GM19035 (cell line): Measurements from ENCODE around the gene TRDN.

Source experiments
- ATAC-seq: cut with Tn5 transposase; IDR thresholded peaks from one replicate; pipeline ENCODE4 v1.9.1; 2021; ENCODE audit not compliant: unreplicated experiment

Gene TRDN

GRCh38 chr6:123418071-123418470 lies 218.7 kb downstream of the TRDN start:
- ATAC-seq: no peak

DNA sequence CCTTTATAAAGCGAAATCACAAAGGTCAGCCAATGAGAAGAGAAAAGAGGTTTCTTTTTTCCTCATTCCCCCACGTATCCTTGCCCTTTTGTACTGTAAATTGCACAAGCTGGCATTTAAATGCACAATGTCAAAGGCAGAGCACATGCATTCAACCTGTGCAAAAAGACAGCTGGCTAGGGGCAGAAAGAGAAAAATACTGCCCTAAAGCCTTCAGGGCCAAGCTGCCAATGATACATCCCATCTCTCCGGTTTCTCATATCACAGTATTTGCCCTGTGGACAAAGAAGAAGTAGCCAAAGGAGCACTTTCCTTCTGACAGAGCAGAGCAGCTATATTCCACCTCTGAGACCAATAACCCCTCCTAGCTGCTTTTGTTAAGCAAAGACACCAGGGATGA lies 219.2 kb downstream of the TRDN start:
- ATAC-seq: no peak

DNA sequence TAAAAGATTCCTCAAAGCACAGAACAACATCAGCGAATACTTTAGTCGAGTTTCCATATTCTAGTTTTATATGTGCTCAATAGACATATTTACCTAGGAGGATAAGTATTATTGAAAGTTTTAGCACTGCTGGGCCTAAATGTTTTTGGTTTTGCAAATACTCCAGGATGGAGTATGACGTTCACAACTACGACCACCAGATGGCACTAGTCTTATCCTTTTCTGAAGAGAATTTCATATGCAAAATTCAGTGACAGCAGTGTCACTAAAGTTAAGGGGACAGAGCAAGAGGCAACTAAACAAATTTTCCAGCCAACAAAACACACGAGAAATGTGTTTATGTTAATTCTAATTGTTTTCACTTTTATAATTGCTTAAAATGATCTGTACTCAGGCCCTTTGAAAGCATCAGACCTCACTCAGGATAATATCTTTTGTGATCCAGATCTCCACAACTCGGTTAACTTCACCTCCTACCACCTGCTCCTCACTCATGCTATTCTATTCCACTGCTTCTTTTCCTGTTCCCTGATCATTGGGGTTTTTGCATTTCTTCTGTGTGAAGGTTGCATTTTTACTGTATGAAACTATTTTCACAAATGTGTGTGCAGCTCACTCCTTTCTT lies 220.8 kb downstream of the TRDN start:
- peak; percentile 94 for ATAC-seq

DNA sequence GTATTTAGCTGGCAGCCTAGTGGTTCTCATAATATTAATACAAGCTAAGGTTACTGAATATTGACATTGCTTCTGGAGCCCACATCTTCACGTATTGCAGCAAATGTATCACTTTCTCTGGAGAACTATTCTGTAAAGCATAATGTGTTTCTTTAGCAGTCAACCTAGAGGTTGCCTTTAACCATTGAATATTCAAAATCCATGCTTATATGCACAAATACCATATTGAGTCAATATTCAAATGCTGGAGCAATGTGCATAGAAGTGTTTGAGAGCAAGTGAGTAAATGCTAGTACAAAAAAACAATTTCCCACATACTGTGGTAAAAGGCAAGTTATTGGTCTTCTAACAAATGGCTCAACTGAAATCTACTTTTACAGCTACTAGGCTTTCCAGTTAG lies 231.8 kb downstream of the TRDN start:
- no peak for ATAC-seq

GRCh38 chr6:123402052-123402451 lies 234.7 kb downstream of the TRDN start:
- ATAC-seq: peak; percentile 84

DNA sequence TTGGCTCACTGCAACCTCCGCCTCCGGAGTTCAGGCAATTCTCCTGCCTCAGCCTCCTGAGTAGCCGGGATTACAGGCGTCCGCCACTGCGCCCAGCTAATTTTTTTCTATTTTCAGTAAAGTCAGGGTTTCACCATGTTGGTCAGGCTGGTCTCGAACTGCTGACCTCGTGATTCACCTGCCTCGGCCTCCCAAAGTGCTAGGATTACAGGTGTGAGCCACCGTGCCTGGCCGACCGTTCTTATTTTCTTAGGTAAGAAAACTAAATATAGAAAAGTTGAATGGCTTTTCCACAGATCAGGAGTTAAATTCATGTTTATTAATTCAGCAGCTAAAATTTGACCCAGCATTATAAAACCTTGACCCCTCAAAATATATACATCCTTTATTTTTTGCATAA lies 238.7 kb downstream of the TRDN start:
- ATAC-seq: no peak

DNA sequence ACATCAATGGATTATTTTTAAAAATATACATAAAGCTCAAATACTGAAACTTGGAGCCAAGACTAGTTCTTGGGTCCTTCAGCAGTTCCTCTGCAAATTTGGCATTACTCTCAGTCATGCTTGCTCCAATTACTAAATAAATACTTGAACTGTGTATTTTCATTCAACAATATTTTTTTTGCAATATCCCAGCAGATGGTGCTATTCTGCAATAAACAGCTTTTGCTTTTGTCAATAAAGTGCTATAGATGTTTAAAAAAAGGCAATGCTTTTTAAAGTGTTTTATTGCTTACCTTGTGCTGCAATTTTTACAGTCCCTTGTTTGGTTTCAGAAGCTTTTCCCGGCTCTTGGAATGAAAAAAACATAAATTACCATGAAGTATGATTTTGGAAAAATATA lies 243.4 kb downstream of the TRDN start:
- no peak for ATAC-seq

GRCh38 chr6:123383718-123384117 lies 253.0 kb downstream of the TRDN start:
- ATAC-seq: no peak

- ATAC-seq: no peak
Measured at GRCh38 chr6:123380257-123380656, 256.5 kb downstream of the TRDN start.

DNA sequence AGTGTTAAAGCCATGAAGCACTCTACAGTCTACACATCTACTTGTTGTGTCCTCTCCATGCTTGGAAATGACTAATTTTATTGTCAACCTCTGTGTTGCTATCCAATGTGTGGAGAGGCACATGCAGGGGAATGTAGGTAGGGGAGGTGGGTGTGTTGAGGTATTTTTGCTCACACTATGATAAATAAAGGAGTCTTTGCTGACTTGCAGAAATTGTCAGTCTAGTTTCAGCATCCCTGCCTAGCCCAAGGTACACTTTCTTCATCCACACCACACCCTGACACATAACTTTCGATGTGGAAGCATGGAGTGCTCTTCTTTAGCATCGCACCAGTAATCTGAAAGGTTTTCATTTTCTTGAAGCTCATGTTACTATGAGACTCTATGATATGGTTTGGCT lies 264.0 kb downstream of the TRDN start:
- no peak for ATAC-seq

- ATAC-seq: no peak
Measured at GRCh38 chr6:123363912-123364311, 272.8 kb downstream of the TRDN start.

DNA sequence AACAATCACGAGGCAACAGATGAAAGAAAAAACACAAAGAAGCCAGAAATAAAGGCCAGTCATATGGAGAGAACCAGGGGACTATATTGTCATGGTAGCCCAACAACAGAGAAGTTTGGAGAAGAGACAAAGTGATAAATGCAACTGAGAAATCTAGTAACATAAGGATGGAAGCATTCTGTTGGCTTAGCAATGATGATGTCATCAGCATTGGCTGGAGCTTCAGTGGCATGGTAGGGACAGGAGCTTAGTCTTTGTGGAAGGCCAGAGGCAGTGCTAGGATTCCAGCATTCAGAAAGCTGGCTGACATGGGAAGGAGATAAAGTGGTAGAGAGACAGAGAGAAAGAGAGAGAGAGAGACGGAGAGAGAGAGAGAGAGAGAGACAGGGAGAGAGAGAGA lies 276.4 kb downstream of the TRDN start:
- ATAC-seq: no peak

DNA sequence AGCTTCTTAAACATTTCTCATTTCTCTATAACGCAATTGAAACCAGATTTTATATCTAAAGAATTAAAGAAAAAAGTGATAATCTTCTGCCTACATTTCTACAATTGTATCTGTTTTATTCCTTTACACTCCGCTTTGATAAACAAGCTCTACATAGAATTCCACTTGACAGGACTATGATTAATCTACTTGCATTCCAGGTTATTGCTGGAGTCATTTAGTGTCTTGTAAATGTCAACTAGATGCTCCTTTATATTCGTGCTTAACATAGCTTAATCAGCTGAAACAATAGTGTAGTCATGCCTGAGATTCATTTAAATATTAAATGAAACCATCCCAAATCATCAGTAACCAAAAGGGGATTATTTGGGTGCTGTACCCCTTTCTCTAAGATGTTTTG lies 284.0 kb downstream of the TRDN start:
- no peak for ATAC-seq

DNA sequence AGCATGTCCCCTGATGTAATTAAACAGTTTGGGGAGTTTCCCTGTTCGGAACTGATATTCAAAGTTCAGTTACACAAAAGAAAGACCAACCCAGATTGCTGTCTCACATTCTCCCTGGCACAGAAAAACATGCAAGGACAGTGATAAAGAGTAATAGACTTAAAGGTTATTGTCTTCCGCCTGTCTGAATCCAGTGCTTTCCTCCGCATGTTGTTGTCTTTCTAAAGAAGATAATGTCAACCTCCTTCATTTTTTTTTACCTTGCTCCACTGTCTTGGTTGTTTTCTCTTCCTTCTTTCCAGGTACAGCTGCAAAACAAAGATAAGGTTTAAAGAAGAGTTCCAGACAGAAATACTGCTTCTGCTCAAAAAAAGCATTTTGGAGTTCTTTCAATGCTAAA lies 284.5 kb downstream of the TRDN start:
- ATAC-seq: no peak

DNA sequence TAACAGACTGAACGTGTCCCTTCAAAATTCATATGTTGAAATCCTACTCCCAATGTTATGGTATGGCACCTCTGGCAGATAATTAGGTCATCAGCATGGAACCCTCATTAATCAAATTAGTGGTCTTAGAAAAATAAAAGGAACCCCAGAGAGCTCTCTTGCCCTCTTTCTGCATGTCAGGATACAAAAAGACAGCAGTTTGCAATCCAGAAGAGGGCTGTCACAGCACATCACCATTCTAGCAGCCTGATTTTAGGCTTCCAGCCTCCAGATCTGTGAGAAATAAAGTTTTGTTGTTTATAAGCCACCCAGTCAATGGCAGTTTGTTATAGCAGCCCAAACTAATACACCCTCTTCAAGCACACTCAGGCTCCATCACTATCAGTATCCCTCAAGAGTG lies 292.9 kb downstream of the TRDN start:
- no peak for ATAC-seq

DNA sequence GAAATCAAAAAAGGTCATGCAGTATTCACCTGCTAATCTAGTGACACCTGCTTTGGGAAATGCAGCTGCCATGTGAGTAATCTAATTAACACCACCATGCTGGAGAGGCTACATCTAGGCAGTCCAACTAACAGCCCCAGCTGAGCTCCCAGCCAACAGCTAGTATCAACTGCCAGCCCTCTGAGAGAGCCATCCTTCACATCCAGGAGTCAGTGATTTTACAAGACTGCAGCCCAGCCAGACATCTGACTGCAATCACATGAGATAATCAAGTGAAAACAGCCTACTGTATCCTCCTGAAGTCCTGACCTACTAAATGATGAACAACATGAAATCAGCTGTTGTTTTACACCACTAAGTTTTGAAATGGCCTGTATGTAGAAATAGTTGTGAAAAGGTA lies 298.4 kb downstream of the TRDN start:
- ATAC-seq: no peak

DNA sequence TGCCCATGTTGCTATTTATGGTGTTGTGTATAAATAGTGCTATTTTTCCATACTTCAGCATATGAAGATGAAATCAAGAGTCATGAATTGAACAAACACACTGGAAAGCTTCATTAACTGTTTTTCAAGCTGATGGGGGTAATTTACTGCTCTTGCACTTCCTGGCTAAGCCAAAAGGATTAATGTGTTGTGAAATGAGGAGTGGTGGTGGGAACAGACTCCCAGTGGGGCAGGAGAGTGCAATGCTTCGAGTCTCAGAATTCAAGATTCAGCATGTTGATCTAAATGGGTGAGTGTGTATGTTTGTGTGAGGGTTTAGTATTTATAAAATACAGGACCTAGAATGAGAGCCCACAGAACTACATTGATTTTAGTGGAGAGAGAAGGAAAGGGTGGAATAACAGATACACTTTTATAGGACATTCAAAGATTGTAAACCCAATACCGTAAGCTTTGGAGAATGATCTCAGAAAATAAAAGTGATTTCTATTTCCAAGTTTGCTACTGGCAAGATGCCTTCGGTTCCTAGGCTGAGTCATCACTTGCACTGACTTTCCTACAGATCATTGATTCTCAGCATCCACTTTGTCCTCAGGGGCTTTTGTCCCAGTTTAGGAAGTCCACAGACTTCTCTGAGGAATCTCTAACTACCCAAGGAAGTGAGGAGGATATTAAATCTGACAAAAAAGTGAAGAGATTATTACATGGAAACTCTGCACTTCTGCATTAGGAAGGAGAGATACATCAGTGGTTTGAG lies 303.6 kb downstream of the TRDN start:
- ATAC-seq: no peak

- ATAC-seq: no peak
Measured at GRCh38 chr6:123332070-123332469, 304.7 kb downstream of the TRDN start.

DNA sequence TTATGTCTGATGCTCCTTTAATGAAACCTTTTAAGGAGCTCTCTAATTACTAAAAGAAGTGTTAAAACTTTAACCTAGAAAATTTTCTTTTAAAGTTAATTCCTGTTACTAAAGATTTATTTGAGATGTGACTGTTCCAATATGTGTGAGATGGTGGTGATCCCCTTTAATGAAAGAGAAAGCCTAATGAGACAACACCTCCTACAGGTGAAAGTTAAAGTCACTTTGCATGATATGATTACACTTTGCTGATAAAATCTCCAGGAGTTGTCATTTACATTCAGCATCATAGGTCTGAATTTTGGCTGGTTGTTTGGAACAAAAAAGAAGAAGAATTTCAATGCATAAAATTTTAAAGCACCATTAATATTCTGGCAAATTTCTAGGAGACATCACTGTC lies 307.4 kb downstream of the TRDN start:
- ATAC-seq: no peak

GRCh38 chr6:123323452-123324329 lies 313.1 kb downstream of the TRDN start:
- no peak for ATAC-seq

DNA sequence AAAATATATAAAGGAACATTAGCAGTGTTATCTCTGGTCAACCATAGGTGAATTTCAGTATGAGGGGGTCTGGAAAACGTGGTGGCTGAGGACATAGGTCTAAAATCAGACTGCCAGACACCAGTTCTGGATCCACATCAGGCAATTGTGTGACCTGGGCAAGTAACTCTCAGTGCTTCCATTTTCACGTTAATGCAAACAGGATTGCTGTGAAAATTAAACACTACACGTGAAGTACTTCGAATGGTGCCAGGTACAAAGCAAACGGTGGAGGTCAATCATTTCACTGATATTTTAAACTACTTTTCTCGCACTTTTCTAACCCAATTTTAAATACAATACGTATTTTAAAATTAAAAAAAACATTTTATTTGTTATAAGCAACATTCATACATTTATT lies 315.7 kb downstream of the TRDN start:
- no peak for ATAC-seq

DNA sequence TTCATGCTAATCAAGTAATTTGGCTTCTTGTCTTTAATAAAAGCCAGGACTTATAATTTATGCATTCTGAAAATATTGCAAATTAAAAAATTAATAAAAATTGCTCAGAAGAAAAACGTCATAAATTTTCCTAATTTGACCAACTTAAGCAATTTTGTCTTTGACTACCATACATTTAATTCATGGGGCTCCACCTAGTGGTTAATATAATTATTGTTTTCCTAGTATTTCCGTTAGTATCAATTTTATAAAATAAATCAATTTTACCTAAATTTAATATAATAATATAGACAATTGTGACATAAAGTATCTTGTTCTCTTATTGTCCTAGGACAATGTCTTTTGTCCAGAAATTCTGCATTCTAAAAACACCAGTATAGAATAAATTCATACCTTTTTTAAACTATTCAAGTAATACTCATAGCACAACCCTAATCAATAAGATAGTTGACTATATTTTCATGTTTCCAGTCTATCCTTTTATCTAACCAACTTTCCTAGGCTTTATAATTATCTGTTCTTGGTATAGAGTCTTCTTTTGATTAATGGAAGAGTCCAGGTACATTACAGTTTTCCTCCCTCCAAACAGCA lies 319.9 kb downstream of the TRDN start:
- peak; percentile 54 for ATAC-seq
